SK-N-SH (cell line): ENCODE results near the gene PAX9. TPM values are rescaled to one million over a fixed set of nuclear protein-coding genes. Genes with fewer than 3 reads are reported as not detected.

Source experiments
- CTCF ChIA-PET: fragments of 300-600, 350-600 bp; formaldehyde crosslinking; extraction: SDS; loops from one replicate; lab custom pipeline; 2021; lab: Yijun Ruan, JAX
- POLR2A ChIA-PET: fragments of 350-600 bp; sonication (Branson Sonifier 250); formaldehyde crosslinking; extraction: SDS; loops from one replicate; lab custom pipeline; 2020; ENCODE audit warnings: antibody characterized with exemption, inconsistent platforms; lab: Yijun Ruan, JAX
- DNase-seq: peaks from one replicate; pipeline ENCODE4 v3.0.0; 2012
- H2AFZ ChIP-seq: fragments of 200-600 bp; sonication (generic); 2 replicates; pipeline ENCODE4 v1.8.1; 2016; ENCODE audit warnings: antibody characterized with exemption, mild to moderate bottlenecking, low read depth
- H3F3A ChIP-seq: fragments of 200-600 bp; sonication (generic); replicated peaks from 2 replicates; pipeline ENCODE3; 2016; ENCODE audit warnings: antibody characterized with exemption, mild to moderate bottlenecking; ENCODE audit not compliant: insufficient read depth
- H3K27ac ChIP-seq, 2 experiments: fragments of 200-500 bp in 1 of 2; fragments of 200-600 bp in 1 of 2; sonication (Bioruptor generic) in 1 of 2; sonication (generic), shearing (Covaris generic) in 1 of 2; 2 replicates each; pipeline versions ENCODE4 v1.5.1 to v1.6.1; 2014 to 2016; ENCODE audit warnings: low read depth in 2 of 2, inconsistent platforms in 1 of 2, low read length in 1 of 2, mild to moderate bottlenecking in 1 of 2, mixed read lengths in 1 of 2
- H3K27me3 ChIP-seq: fragments of 200-600 bp; sonication (generic), shearing (Covaris generic); 2 replicates; pipeline ENCODE4 v1.6.1; 2016; ENCODE audit warnings: mixed run types; ENCODE audit not compliant: insufficient read depth
- H3K36me3 ChIP-seq, 2 experiments: fragments of 200-500 bp in 1 of 2; fragments of 200-600 bp in 1 of 2; sonication (Bioruptor generic) in 1 of 2; sonication (generic) in 1 of 2; replicated peaks in 1 of 2; 2 replicates each; pipeline versions ENCODE3 to v1.5.1; 2014 to 2016; ENCODE audit warnings: low read length in 1 of 2, mild to moderate bottlenecking in 1 of 2; ENCODE audit not compliant: insufficient read depth in 2 of 2, control insufficient read depth in 1 of 2
- H3K4me1 ChIP-seq, 2 experiments: fragments of 200-500 bp in 1 of 2; fragments of 200-600 bp in 1 of 2; sonication (Bioruptor generic) in 1 of 2; sonication (generic), shearing (Covaris generic) in 1 of 2; 2 replicates each; pipeline versions ENCODE4 v1.5.1 to v1.6.1; 2014 to 2016; ENCODE audit warnings: low read depth in 1 of 2, low read length in 1 of 2, mixed run types in 1 of 2; ENCODE audit not compliant: insufficient read depth in 2 of 2, control insufficient read depth in 1 of 2
- H3K4me2 ChIP-seq: fragments of 200-600 bp; sonication (generic), shearing (Covaris generic); 2 replicates; pipeline ENCODE4 v1.6.1; 2017; ENCODE audit warnings: mixed run types
- H3K4me3 ChIP-seq, 2 experiments: fragments of 200-500 bp in 1 of 2; fragments of 200-600 bp in 1 of 2; sonication (Bioruptor generic) in 1 of 2; sonication (generic), shearing (Covaris generic) in 1 of 2; 2 replicates each; pipeline versions ENCODE4 v1.5.1 to v1.8.1; 2014 to 2016; ENCODE audit warnings: low read depth in 2 of 2, inconsistent platforms in 1 of 2, low read length in 1 of 2, mild to moderate bottlenecking in 1 of 2, mixed read lengths in 1 of 2, moderate library complexity in 1 of 2
- H3K79me2 ChIP-seq: fragments of 200-600 bp; sonication (generic); 2 replicates; pipeline ENCODE4 v1.8.1; 2017; ENCODE audit warnings: mild to moderate bottlenecking; ENCODE audit not compliant: insufficient read depth
- H3K9ac ChIP-seq: fragments of 200-600 bp; sonication (generic); 2 replicates; pipeline ENCODE4 v1.6.1; 2017; ENCODE audit warnings: mixed run types
- H3K9me2 ChIP-seq: fragments of 200-600 bp; sonication (generic); 2 replicates; pipeline ENCODE4 v1.6.1; 2017; ENCODE audit warnings: mixed run types
- H3K9me3 ChIP-seq: fragments of 200-600 bp; sonication (generic); 2 replicates; pipeline ENCODE4 v1.6.1; 2017; ENCODE audit warnings: mixed run types, mild to moderate bottlenecking, moderate library complexity
- H4K20me1 ChIP-seq: fragments of 200-600 bp; sonication (generic); 2 replicates; pipeline ENCODE4 v1.6.1; 2017; ENCODE audit warnings: mild to moderate bottlenecking, mixed run types; ENCODE audit not compliant: insufficient read depth
- ELF1 ChIP-seq: IDR thresholded peaks from 2 replicates; pipeline ENCODE4 v1.4.0; 2012
- EP300 ChIP-seq, 2 experiments: IDR thresholded peaks; 2 replicates each; pipeline versions ENCODE4 v1.4.0 to v1.6.1; 2012; ENCODE audit warnings: borderline replicate concordance in 1 of 2, low read depth in 1 of 2, low read length in 1 of 2
- EZH2phosphoT487 ChIP-seq: fragments of 200-600 bp; sonication (generic); IDR thresholded peaks from 2 replicates; pipeline ENCODE4 v1.6.1; 2017; ENCODE audit warnings: low read depth, mixed run types, mild to moderate bottlenecking, antibody characterized with exemption, moderate library complexity, borderline replicate concordance
- FOSL2 ChIP-seq: IDR thresholded peaks from 2 replicates; pipeline ENCODE4 v1.4.0; 2012; ENCODE audit warnings: low read depth, mild to moderate bottlenecking, moderate library complexity, borderline replicate concordance
- FOXM1 ChIP-seq: IDR thresholded peaks from 2 replicates; pipeline ENCODE4 v1.4.0; 2012; ENCODE audit warnings: low read depth, mild to moderate bottlenecking
- RCOR1 ChIP-seq: fragments of 150-350 bp; IDR thresholded peaks from 2 replicates; pipeline ENCODE4 v1.6.1; 2017; ENCODE audit warnings: antibody characterized with exemption, low read length
- RFX5 ChIP-seq: IDR thresholded peaks from 2 replicates; pipeline ENCODE4 v1.6.1; 2012; ENCODE audit warnings: mild to moderate bottlenecking, improper control_type of control experiment, low read length
- RXRA ChIP-seq: IDR thresholded peaks from 2 replicates; pipeline ENCODE4 v1.4.0; 2012; ENCODE audit warnings: low read depth, mild to moderate bottlenecking, borderline replicate concordance
- SIN3A ChIP-seq: IDR thresholded peaks from 2 replicates; pipeline ENCODE4 v1.6.1; 2012; ENCODE audit warnings: low read depth, mild to moderate bottlenecking, low read length, moderate library complexity, borderline replicate concordance
- SMC3 ChIP-seq: IDR thresholded peaks from 2 replicates; pipeline ENCODE4 v1.6.1; 2012; ENCODE audit warnings: low read depth, low read length, improper control_type of control experiment
- TAF1 ChIP-seq: IDR thresholded peaks from 2 replicates; pipeline ENCODE4 v1.6.1; 2012; ENCODE audit warnings: low read depth, mild to moderate bottlenecking, low read length, moderate library complexity, borderline replicate concordance
- YY1 ChIP-seq: IDR thresholded peaks from 2 replicates; pipeline ENCODE4 v1.4.0; 2012; ENCODE audit warnings: low read depth, mild to moderate bottlenecking
- WGBS: methylation state at CpG from one replicate; pipeline ENCODE4 v1.1.6; 2017; ENCODE audit warnings: low lambda C conversion rate; 5-methylcytosine and 5-hydroxymethylcytosine counted together
- polyA plus RNA-seq, 3 experiments: library from polyadenylated mRNA; depleted of rRNA; stranded (reverse); fragments of >200 nt; gene quantifications; 2 replicates each; pipeline ENCODE4 v1.2.3, GENCODE V29; 2012
- TF ChIP-seq, protein P1 (sequence below): IDR thresholded peaks from 2 replicates; pipeline ENCODE4 v1.4.0; 2012; ENCODE audit warnings: low read depth, borderline replicate concordance

The PAX9 gene
- polyA plus RNA-seq, 1 of the 3 experiments (the other 2 are of a cell fraction), result not detected

DNA sequence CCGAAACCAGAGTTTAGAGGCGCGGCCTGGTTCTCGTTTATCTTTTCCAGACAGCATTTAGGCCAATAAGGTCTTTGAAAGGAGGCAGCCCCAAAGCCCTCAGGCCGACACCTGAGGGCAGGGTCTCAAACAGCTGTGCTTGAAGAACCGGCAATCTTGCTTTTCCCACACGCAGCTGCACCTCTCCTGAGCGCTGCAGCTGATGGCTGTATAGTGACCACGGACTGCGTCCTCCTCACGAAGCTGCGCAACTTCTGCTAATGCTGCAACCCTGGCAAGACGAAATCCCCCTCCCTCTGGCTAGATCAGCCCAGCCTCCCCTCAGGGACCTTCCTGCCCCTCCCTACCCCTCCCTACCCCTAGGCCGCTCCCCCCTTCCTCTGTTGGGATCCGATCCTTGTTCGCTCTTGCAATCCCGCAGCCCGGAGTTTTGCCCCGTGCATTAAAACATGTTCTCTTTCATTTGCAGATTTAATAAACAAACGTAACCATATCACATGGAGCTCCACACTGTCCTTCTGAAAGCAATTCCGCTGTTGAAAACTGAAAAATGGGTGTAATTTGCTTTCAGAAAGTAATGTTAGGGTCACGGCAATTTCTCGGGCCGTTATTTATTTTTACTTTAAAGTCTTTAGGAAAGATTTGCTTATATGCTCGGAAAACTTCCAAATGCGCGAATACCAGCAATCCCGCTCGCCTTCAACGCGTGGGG lies 4.8 kb upstream of the PAX9 start:
- POLR2A ChIA-PET, result no interaction called here
- Histone ChIP-seq H3K9me3 (no peaks in the 10 kb centered on the region), H3K4me2 (peak overlapping the region; percentile 69), H2AFZ (no peak overlapping the region), H3K4me3 (peak overlapping the region in 1 of 2 experiments; percentile 41; a peak in 2 of 4 replicates), H3K27me3 (peaks cover 94% of the 10 kb centered on the region), H3K9ac (no peak overlapping the region), H4K20me1 (no peaks in the 10 kb centered on the region), H3K79me2 (no peaks in the 10 kb centered on the region)
- TF ChIP-seq, protein P1, sequence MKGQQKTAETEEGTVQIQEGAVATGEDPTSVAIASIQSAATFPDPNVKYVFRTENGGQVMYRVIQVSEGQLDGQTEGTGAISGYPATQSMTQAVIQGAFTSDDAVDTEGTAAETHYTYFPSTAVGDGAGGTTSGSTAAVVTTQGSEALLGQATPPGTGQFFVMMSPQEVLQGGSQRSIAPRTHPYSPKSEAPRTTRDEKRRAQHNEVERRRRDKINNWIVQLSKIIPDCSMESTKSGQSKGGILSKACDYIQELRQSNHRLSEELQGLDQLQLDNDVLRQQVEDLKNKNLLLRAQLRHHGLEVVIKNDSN, result no peak
- TF ChIP-seq FOSL2 (no peak), YY1 (no peak), TAF1 (no peak), EZH2phosphoT487 (peak; percentile 78), ELF1 (no peak), RCOR1 (no peak)
- TF ChIP-seq, all 33 proteins: peak for 1
- no peaks in the 10 kb centered on the region for H3K9me2 ChIP-seq
- H3K4me1 ChIP-seq, result no peaks in the 10 kb centered on the region; a peak in 1 of 4 replicates
- no peak for DNase-seq
- no peak overlapping the region for H3K27ac ChIP-seq
- no peaks in the 10 kb centered on the region for H3F3A ChIP-seq
- WGBS, result 17% methylated on average over 30 of the region's 31 CpGs
- H3K36me3 ChIP-seq, result no peaks in the 10 kb centered on the region
- CTCF ChIA-PET, result interaction anchor here (0.5 to 2.0 kb wide), 7 partner anchors 9 to 1967 kb away, joined by 3 to 13 read pairs (median 4); no protein-coding TSS in a partner anchor

DNA sequence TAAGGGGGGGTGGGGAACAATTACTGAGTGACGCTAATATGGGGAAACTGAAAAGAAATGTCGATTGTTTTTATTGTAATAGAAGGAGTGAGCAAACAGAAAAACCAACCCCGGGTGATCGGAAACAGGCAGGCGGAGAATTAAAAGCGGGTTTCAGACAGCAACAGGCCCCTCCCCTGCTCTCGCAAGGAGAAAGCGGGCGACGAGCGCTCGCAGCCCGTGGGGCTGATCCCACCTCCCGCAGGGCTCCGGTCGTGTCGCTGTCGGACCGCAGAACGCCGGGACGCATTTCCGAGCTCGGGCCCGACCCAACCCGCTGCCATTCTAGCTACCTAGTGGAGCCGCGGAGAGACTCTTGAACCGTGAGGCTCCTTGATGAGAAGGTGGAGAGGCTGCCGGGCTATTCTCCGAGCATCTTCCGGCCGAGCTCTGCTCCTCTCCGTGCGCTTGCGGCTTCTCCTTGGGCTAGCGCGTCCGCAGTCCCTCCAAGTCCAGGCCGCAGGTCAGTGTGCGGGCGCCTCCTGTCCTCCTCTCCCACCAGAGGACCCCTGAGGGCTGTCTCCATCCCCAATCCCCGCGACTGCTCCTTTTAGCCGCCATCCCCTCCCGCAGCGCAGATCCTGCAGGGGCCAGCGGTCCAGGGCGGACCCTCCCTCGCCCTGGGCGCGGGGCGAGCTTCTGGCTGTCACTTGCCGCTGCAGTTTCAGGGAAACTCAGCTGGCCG lies 4.1 kb upstream of the PAX9 start:
- DNase-seq, result peak; percentile 41
- no peaks in the 10 kb centered on the region for H3K79me2 ChIP-seq
- H3K9ac ChIP-seq, result no peak overlapping the region
- peak overlapping the region; percentile 69 for H3K4me2 ChIP-seq
- no peaks in the 10 kb centered on the region for H3K36me3 ChIP-seq
- no peaks in the 10 kb centered on the region for H3K9me2 ChIP-seq
- H2AFZ ChIP-seq, result no peak overlapping the region
- 13% methylated on average over 35 of the region's 55 CpGs for WGBS
- CTCF ChIA-PET, result interaction anchor here (1.1 to 2.0 kb wide), 4 partner anchors 10 to 104 kb away, joined by 3 to 13 read pairs (median 4); no protein-coding TSS in a partner anchor
- POLR2A ChIA-PET, result no interaction called here
- no peaks in the 10 kb centered on the region; a peak in 1 of 4 replicates for H3K4me1 ChIP-seq
- no peaks in the 10 kb centered on the region for H3F3A ChIP-seq
- peak overlapping the region in 1 of 2 experiments; percentile 41; a peak in 3 of 4 replicates for H3K4me3 ChIP-seq
- H4K20me1 ChIP-seq, result no peaks in the 10 kb centered on the region
- TF ChIP-seq FOXM1 (no peak), EZH2phosphoT487 (peak; percentile 20; the same call in 1 of the 2 replicates), RFX5 (no peak), SIN3A (no peak), RXRA (no peak), EP300 (IDR thresholded peaks at IDR 0.05; ENCODE audit: borderline replicate concordance in 1 of 2, low read depth in 1 of 2, low read length in 1 of 2) (no peak), SMC3 (no peak)
- TF ChIP-seq, all 33 proteins: peak for 1
- Histone ChIP-seq H3K9me3 (no peaks in the 10 kb centered on the region), H3K27ac (no peak overlapping the region), H3K27me3 (peaks cover 99% of the 10 kb centered on the region)
